K562 (cell line): Measurements from ENCODE around the gene RNF213. TPM values are rescaled to one million over a fixed set of nuclear protein-coding genes. Genes with fewer than 3 reads are reported as not detected.

Experiments
- ARID4B ChIP-seq: sonication (generic); formaldehyde crosslinking; IDR thresholded peaks from 2 replicates; pipeline ENCODE4 v1.8.0; 2022; ENCODE audit warnings: mild to moderate bottlenecking, missing genetic modification reagents
- ID3 ChIP-seq, 2 experiments: fragments of 250-450 bp in 1 of 2; fragments of 450-650 bp in 1 of 2; sonication (Bioruptor Pico) in 1 of 2; IDR thresholded peaks; 2 replicates each; pipeline versions ENCODE4 v1.6.1 to v1.8.0; 2016 to 2021; ENCODE audit warnings: mild to moderate bottlenecking in 2 of 2, moderate library complexity in 2 of 2, missing compliant biosample characterization in 1 of 2, missing genetic modification characterization in 1 of 2
- JUNB ChIP-seq: fragments of 450-650 bp; formaldehyde crosslinking; conservative IDR thresholded peaks from 2 replicates; pipeline ENCODE4 v1.4.0; 2020; ENCODE audit warnings: mild to moderate bottlenecking
- KAT7 ChIP-seq: sonication (generic); formaldehyde crosslinking; IDR thresholded peaks from 2 replicates; pipeline ENCODE4 v1.8.0; 2022; ENCODE audit warnings: missing genetic modification reagents, mild to moderate bottlenecking, borderline replicate concordance
- PML ChIP-seq: IDR thresholded peaks from 2 replicates; pipeline ENCODE4 v1.6.1; 2012; ENCODE audit warnings: low read length, inconsistent platforms
- REST ChIP-seq, 2 experiments: fragments of 450-650 bp; formaldehyde crosslinking in 1 of 2; IDR thresholded peaks; 2 replicates each; pipeline versions ENCODE4 v1.4.0 to v1.6.1; 2014 to 2020; ENCODE audit warnings: mild to moderate bottlenecking in 2 of 2, borderline replicate concordance in 1 of 2, low read depth in 1 of 2
- THAP12 ChIP-seq: fragments of 250-450 bp; sonication (Bioruptor Pico); IDR thresholded peaks from 2 replicates; pipeline ENCODE4 v1.9.0; 2021; ENCODE audit warnings: mild to moderate bottlenecking, inconsistent platforms
- ZBTB33 ChIP-seq: sonication (generic); formaldehyde crosslinking; IDR thresholded peaks from 2 replicates; pipeline ENCODE4 v1.8.1; 2023; ENCODE audit warnings: mild to moderate bottlenecking, missing genetic modification reagents
- polyA plus RNA-seq, 8 experiments: library from polyadenylated mRNA; depleted of rRNA in 4 of 8; stranded (reverse) in 5 of 8; unstranded in 3 of 8; fragments of >200 nt; fragmentation: Nextera tagmentation in 2 of 8; fragmentation: Illumina TruSeq in 1 of 8; extraction: Ambion mirVana in 2 of 8; extraction: Trizol in 1 of 8; gene quantifications; 2 replicates each; pipeline versions ENCODE4 v1.2.1 to v1.2.3, GENCODE V29; 2011 to 2014; ENCODE audit warnings: inconsistent platforms in 1 of 8, missing spikeins in 1 of 8
- total RNA-seq, 7 experiments: library from RNA; depleted of rRNA in 6 of 7; stranded (reverse); fragments of >200 nt in 6 of 7; fragmentation: Illumina TruSeq in 2 of 7; extraction: Trizol in 2 of 7; gene quantifications; 2 replicates each; pipeline versions ENCODE4 v1.2.1 to v1.2.3, GENCODE V29; 2011 to 2021; ENCODE audit warnings: low replicate concordance in 1 of 7

The RNF213 gene
- total and polyA plus RNA-seq, 9 of the 15 experiments (the other 6 are each of a cell fraction or from before 2014, with no cell fraction given): 5.3 to 33.6 (median 17.9) TPM

- TF ChIP-seq REST (IDR thresholded peaks at IDR 0.05; ENCODE audit: borderline replicate concordance): peak; percentile 98
- TF ChIP-seq REST (CRISPR knock-in tag; IDR thresholded peaks at IDR 0.05; ENCODE audit: low read depth): peak; percentile 98
- TF ChIP-seq ARID4B (CRISPR knock-in tag): peak; percentile 62; the same call in 1 of the 2 replicates
- TF ChIP-seq ZBTB33 (CRISPR knock-in tag): 0 out of 2 replicates have a peak, but pooled peaks have one; percentile 10
- no peak for TF ChIP-seq ID3 (CRISPR knock-in tag; IDR thresholded peaks at IDR 0.05)
- peak; percentile 84 for TF ChIP-seq ID3 (tag; IDR thresholded peaks at IDR 0.05)
- TF ChIP-seq KAT7 (CRISPR knock-in tag): no peak
- TF ChIP-seq JUNB (CRISPR knock-in tag): no peak
- peak; percentile 18; the same call in 1 of the 2 replicates for TF ChIP-seq PML
- no peak for TF ChIP-seq THAP12 (CRISPR knock-in tag)
Observed at GRCh38 chr17:80260069-80260535, 550 bp upstream of the RNF213 start (continued).
